Activated CD4-positive, alpha-beta T cell treated with anti-CD3 and anti-CD28 coated beads for 24 hours (primary cell): Measurements from ENCODE around the gene BCL2A1.
A peak's percentile ranks its signal among the peaks of the same experiment; 100 is the strongest.
"Not testable (repeated sequence)": the region's sequence is repeated elsewhere in the genome, so short reads cannot be mapped to it uniquely, and the experiment has no call there.

ENCODE experiments used
- DNase-seq, 2 donors: peaks; one replicate each; pipeline ENCODE4 v3.0.0-alpha.2; 2020; ENCODE audit warnings: low read depth in 2 of 2

Gene BCL2A1

DNA sequence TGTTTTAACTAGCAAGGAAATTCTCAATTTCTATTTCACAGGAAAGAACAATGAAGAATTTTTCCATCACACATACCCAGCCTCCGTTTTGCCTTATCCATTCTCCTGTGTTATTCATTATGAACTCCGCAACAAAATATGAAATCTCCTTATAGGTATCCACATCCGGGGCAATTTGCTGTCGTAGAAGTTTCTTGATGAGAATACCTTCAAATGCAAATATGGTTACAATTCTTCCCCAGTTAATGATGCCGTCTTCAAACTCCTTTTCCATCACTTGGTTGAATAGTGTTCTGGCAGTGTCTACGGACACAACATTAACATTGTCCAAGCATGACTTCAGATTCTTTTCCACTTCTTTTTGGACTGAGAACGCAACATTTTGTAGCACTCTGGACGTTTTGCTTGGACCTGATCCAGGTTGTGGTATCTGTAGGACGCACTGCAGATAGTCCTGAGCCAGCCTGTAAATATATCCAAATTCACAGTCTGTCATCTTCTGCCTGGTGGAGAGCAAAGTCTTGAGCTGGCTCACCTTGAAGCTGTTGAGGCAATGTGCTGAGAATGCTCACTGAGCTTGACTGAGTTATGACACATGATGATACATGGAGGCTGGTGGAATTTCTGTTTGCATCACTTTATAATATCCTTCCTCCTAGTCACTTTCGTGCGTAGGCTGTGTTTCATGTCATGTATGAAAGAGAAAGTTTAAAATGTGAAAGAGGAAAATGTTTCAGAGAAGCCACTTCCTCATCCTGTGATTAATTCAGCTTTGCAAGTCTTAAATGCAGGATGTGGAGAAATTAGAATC lies at the start of gene BCL2A1:
Gene BCL2A1, minus strand, starts transcription at position 573 of the 811 bp plus-strand sequence. Its CDS starts 77 bp downstream, at position 496.
- DNase-seq, result peak in 1 of 2 donors; percentile 52

GRCh38 chr15:80020731-80021130 lies 49.7 kb upstream of the BCL2A1 start:
- no peak for DNase-seq

DNA sequence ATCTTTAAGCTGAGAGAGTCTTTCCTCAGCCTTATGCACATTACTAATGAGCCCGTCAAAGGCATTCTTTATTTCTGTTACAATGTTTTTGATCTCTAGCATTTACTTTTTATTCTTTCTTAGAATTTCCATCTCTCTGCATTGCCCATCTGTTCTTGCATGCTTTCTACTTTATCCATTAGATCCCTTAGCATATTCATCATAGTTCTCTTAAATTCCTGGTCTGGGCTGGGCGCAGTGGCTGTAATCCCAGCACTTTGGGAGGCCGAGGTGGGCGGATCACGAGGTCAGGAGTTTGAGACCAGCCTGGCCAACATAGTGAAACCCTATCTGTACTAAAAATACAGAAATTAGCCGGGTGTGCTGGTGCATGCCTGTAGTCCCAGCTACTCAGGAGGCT lies 49.2 kb upstream of the BCL2A1 start:
- not testable (repeated sequence) for DNase-seq

DNA sequence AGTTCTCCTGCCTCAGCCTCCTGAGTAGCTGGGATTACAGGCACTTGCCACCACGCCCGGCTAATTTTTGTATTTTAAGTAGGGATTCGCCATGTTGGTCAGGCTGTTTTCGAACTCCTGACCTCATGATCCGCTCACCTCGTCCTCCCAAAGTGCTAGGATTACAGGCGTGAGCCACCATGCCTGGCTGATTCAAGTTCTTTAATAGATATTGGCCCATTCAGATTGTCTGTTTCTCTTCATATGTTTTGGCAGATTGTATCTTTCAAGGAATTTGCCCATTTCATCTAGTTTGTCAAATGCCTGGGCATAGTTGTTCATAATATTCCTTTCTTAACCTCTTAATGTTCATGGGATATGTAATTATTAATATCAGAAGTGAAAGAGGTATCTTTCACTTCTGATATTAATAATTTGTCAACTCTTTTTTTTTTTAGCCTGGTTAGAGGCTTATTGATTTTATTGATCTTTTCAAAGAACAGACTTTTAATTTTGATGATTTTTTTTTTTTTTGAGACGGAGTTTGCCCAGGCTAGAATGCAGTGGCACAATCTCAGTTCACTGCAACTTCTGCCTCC lies 48.3 kb upstream of the BCL2A1 start:
- no peak for DNase-seq

DNA sequence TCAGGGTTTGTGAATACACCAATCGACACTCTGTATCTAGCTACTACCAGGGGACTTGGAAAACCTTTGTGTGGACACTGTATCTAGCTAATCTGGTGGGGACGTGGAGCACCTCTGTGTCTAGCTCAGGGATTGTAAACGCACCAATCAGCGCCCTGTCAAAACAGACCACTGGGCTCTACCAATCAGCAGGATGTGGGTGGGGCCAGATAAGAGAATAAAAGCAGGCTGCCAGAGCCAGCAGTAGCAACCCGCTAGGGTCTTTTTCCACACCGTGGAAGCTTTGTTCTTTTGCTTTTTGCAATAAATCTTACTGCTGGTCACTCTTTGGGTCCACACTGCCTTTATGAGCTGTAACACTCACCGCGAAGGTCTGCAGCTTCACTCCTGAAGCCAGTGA lies 46.1 kb upstream of the BCL2A1 start:
- DNase-seq, result not testable (repeated sequence)

GRCh38 chr15:80016506-80016905 lies 45.5 kb upstream of the BCL2A1 start:
- DNase-seq, result not testable (repeated sequence)

DNA sequence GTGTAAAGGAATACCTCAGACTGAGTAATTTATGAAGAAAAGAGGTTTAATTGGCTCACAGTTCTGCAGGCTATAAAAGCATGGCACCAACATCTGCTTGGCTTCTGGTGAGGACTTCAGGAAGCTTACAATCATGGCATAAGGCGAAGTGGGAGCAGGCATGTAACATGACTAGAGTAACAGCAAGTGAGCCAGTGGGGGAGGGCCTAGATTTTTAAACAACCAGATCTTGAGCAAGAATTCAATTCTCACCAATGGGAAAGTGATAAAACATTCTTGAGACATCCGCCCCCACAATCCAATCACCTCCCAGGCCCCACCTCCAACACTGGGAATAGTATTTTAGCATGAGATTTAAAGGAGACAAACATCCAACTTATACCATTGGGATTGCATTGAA lies 44.2 kb upstream of the BCL2A1 start:
- no peak for DNase-seq

GRCh38 chr15:80014186-80014585 lies 43.2 kb upstream of the BCL2A1 start:
- not testable (repeated sequence) for DNase-seq

GRCh38 chr15:80012060-80012726 lies 41.2 kb upstream of the BCL2A1 start:
- DNase-seq, result no peak

DNA sequence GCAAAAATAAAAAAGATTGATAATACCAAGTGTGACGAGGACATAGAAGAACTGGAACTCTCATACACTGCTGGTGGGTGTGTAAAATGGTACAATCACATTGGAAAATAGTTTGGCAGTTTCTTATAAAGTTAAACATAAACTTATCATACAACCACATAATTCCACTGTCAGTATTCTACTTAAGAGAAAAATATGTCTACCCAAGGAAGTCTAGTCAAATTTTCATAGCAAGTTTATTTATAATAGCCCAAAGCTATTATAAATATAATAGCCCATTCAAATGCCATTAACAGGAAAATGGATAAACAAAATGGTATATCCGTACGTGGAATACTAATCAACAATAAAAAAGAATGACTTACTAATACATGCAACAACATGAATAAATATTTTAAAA lies 40.6 kb upstream of the BCL2A1 start:
- DNase-seq, result no peak

DNA sequence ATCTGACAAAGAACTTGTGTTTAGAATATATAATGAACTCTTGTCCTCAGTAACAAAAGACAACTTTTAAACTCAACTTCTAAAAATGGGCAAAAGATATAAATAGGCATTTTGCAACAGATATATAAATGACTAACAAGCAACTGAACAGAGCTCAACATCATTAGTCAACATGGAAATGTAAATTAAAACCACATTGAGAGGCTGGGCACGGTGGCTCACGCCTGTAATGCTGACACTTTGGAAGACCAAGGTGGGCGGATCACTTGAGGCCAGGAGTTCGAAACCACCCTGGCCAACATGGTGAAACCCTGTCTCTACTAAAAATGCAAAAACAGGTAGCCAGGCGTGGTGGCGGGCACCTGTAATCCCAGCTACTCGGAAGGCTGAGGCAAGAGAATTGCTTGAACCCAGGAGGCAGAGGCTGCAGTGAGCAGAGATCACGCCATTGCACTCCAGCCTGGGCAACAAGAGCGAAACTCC lies 40.1 kb upstream of the BCL2A1 start:
- peak in 1 of 2 donors; percentile 10 for DNase-seq

- no peak for DNase-seq
Measured at GRCh38 chr15:80010131-80010673, 39.2 kb upstream of the BCL2A1 start.

- DNase-seq, result no peak
Measured at GRCh38 chr15:80007532-80007931, 36.5 kb upstream of the BCL2A1 start.

- no peak for DNase-seq
Measured at GRCh38 chr15:80006946-80007345, 36.0 kb upstream of the BCL2A1 start.

GRCh38 chr15:80003934-80004472 lies 33.0 kb upstream of the BCL2A1 start:
- no peak for DNase-seq

DNA sequence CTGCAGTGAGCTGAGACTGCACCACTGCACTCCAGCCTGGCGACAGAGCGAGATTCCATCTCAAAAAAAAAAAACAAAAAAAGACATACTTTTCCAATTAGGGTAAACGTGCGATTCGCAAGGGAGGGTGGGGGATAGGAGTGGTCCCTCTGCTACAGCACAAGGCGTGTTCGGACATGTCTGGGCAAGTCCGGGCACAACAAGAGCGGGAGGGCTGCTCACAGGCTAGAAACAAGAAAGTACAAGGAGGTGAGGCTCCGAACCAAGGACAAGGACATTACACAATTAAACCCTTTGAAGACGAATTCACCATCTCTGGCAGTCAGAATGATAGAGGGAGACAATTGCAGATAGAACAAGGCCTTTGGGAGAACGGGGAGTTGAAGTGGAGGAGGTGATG lies 32.2 kb upstream of the BCL2A1 start:
- DNase-seq, result no peak

- no peak for DNase-seq
Measured at GRCh38 chr15:80002267-80002666, 31.3 kb upstream of the BCL2A1 start.

DNA sequence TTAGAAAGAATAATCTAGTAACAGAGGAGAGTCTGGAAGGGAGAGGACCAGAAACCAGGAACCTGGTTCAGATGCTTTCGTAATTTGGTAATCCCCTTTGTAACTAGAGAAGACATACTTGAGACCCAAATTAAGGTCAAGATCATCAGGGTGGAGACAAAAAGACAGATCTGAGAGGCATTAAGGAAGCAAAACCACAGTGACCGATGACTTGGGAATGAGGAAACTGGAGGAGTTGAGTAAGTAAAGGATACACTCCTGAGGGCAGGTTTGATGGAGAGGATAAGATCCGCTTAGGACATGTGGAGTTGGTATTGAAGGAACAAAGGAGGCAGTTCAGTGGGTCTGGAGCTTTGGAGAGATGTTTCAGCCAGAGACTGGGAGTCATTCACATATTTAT lies 23.6 kb upstream of the BCL2A1 start:
- no peak for DNase-seq

DNA sequence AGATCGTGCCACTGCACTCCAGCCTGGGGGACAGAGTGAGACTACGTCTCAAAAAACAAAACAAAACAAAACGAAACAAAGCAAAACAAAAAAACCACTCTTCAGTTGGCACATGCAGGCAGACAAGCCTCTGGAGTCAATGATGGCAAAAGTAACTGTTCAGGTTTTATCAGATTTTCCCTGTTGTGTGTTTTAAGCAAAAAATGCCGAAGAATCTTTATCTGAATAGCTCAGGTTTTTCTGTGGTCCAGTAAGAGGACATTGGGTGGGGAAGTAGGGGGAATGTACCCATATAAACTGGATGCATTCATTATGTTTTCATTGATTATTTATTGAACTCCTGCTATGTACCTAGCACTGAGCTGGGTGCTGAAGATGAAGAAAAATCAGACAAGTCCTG lies 20.8 kb upstream of the BCL2A1 start:
- no peak for DNase-seq

DNA sequence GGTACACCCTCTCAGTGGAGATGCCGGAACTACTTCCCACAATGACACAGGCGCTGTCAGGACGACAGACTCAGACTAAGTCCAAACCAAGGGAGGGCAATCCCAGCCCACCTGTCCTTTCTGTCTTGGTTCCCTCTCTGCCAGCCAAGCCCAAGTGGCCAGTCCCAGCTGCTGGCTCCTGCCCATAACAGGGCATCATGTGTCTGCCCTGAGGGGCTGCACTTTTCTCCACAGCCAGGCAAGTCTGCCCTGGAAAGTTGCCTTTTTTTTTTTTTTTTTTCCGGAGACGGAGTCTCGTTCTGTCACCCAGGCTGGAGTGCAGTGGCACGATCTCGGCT lies 20.0 kb upstream of the BCL2A1 start:
- no peak for DNase-seq

- DNase-seq, result no peak
Measured at GRCh38 chr15:79990280-79990996, 19.4 kb upstream of the BCL2A1 start.

GRCh38 chr15:79989682-79990081 lies 18.7 kb upstream of the BCL2A1 start:
- no peak for DNase-seq
